SKM-1 (cell line): ENCODE data around the gene SORBS2.

Source experiments
- DNase-seq: peaks from one replicate; lab custom pipeline; 2025; ENCODE audit not compliant: unreplicated experiment; lab: John Stamatoyannopoulos, UW

Gene SORBS2

GRCh38 chr4:185742766-185743165 is 69.2 kb downstream of the SORBS2 start:
- no peak for DNase-seq

DNA sequence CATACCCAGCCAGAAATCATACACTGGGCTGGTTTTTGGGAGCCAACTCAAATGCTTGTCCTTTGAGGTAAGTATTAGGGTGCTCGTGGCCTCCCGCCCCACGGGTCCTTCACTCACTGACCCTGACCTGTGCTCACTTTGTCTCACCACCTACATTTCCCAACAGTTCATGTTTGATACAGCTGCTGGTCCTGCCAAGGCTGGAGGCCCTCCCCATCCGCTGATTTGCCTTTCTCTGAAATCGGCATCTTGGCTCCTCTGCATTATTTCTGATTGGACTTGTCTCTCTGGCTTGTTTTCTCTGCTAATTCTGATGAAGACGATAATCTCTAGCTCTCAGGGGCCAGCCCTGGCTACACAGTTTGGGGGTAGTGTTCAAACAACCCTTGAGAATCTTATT is 70.2 kb downstream of the SORBS2 start:
- no peak for DNase-seq

DNA sequence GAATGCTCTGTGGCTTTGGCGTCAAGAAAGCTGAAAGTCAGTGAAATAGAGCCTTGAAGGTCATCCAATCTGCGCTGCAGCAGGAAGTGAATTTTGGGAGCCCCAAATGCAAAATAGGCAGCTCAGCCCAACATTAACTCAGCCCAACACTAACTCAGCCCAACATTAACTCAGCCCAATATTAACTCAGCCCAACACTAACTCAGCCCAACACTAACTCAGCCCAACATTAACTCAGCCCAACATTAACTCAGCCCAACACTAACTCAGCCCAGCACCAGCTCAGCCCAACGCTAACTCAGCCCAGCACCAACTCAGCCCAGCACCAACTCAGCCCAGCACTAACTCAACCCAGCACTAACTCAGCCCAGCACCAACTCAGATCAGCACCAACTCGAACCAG is 71.5 kb downstream of the SORBS2 start:
- no peak for DNase-seq

- DNase-seq, result no peak
These were observed 73.2 kb downstream of the SORBS2 start for GRCh38 chr4:185738820-185739219.

GRCh38 chr4:185738038-185738552 is 73.9 kb downstream of the SORBS2 start:
- no peak for DNase-seq

DNA sequence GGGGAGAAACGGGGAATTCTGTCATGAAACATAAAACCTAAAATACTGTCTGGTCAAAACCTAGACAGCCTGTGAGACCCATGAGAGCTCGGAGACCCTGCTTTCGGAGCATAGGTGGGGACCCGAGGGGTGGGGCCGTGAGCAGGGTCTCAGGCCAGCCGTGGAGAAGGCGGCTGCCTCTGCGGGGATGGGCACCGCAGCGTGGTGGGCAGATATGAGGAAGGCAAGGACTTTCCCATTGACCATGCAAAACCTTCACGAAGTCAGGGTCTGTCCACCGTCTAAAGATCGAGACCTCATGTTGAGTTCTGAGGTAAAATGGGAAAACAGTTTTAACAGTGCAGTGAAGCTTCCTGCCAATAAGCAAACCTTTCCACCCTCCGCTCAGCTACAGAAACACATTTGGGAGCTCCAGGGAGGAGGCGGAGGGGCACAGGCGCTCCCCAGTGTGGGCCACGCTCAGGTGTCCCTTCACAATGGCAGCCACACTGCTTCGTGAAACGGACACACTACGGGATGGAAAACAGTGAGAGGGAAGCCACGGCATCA is 74.4 kb downstream of the SORBS2 start:
- no peak for DNase-seq

- DNase-seq, result no peak
These were observed 75.1 kb downstream of the SORBS2 start for GRCh38 chr4:185736882-185737281.

- DNase-seq, result no peak
These were observed 76.1 kb downstream of the SORBS2 start for GRCh38 chr4:185735866-185736400.

- DNase-seq, result no peak
These were observed 77.1 kb downstream of the SORBS2 start for GRCh38 chr4:185734930-185735329.

DNA sequence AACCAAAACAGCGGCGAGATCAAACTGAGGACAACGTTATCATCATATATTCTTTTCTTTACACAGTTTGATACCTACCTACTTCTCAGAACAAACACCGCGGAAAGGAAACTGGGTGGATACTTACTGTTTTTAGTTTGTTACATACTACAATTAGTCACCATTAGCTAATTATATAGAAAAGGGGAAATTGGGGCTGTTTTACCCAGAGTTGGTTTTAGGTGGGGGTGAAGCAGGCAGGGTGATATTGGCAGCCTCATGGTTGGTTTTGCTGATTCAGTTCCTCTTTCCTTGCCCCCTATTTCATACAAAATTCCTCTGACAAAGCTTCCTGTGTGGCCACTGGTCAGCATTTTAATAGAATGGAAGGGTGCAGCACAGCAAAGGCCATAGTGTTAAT is 77.8 kb downstream of the SORBS2 start:
- peak; percentile 62 for DNase-seq

DNA sequence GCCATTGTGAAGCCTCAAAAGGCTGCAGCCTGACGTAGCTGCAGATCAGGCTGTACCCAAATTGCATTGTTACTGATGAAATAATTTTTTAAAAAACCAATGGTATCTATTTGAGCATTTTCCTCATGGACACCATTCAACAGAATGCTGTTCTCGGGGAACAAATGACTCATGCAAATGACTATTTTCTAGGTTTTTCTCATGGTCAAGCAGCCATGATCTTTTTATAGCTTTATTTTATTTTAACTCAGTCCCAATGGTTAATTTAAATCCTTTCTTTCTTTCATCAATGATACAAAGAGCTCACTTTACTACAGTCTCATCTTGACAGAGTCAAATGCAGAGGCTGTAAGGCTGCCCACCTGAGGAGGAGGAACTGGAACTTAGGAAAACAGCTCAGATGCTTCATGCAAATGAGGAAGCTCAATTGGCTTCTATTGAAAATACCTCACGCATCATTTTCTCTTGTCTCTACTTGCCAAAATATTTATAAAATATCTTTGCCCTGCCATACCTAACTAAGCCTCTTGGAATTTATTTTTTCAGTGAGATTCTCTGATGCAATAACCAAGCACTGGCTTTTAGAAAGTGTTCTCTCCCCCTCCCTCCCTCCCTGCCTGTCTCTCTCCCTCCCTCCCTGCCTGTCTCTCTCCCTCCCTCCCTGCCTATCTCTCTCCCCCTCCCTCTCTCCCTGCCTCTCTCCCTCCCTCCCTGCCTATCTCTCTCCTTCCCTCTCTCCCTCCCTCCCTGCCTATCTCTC is 81.0 kb downstream of the SORBS2 start:
- DNase-seq, result no peak

- peak; percentile 45 for DNase-seq
These were observed 81.6 kb downstream of the SORBS2 start for GRCh38 chr4:185730387-185730786.

- DNase-seq, result no peak
These were observed 82.6 kb downstream of the SORBS2 start for GRCh38 chr4:185729391-185729804.

GRCh38 chr4:185728893-185729292 is 83.1 kb downstream of the SORBS2 start:
- DNase-seq, result no peak

DNA sequence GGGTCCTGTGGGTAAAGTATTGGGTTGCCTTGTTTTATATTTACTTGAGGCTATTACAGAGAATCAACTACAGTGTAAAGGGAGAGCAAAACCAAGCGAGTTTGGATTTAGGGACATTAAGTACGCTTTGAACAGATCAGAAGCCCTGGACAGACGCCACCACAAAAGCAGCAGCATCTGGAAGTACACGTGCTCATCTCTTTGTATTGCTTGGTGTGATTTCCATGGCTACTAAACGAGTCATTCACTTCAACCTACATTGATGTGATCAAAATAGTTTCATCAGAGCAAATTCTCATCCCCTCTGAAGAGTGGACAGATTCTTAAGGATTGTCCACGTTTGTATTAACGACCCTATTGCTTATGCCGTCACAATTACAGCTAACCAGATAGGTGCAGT is 85.1 kb downstream of the SORBS2 start:
- DNase-seq, result no peak

GRCh38 chr4:185723631-185724260 is 88.2 kb downstream of the SORBS2 start:
- no peak for DNase-seq

DNA sequence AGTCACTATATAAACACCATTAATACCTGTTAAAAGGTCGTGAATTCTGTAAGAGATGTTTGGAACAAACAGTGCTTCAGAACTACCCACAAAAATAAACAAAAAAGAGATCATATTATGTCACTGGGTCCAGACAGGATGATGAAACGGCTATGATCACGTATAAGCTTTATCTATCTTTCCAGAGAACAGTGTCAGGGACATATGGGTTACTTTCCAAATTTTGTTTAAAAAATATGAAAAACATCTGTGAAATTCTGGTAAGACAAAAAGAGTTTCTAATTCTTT is 90.0 kb downstream of the SORBS2 start:
- DNase-seq, result no peak

DNA sequence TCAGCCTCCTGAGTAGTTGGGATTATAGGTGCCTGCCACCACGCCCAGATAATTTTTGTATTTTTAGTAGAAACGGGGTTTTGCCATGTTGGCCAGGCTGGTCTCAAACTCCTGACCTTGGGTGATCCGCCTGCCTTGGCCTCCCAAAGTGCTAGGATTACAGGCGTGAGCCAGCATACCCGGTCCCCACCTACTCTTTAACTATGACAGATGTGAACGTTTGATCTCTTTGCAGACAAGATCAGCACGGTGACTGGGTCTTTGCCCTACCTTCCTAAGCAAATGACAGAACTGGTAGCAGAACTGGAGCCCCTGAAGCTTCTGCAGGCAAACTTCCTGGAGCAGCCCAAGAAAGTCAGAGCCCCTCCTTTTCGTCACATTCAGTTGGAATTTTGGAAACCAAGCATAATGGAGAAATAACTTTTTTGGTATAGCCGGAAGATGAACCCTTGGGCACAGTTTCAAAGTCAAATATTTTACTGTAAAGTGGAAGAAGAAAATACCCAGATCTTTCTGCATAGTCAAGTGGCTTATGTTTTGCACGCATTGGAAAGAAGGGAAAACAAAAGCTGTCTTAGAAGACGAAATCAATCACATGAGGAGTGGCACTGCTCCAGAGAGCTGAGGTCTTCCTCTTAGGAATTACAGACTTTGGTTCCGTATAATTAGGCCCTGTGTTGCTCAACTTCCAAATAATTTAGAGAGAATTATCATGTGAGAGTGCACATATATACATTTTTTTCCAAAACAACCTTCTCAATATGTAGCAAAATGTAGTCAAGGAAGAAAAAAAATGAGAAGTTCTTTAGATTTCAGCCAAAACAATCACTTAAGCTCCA is 90.6 kb downstream of the SORBS2 start:
- no peak for DNase-seq

GRCh38 chr4:185719500-185719858 is 92.5 kb downstream of the SORBS2 start:
- no peak for DNase-seq

- no peak for DNase-seq
These were observed 93.2 kb downstream of the SORBS2 start for GRCh38 chr4:185718578-185719499.
